ENCODE results near the gene VDAC1. TPM values are rescaled to one million over a fixed set of nuclear protein-coding genes. Genes with fewer than 3 reads are reported as not detected.

The VDAC1 gene
- total RNA-seq, 2 donors from 2014 or later, result 37.6 to 65.1 TPM

- Histone ChIP-seq H3K27ac (peak overlapping the region in 3 of 4 donors; percentile 22 to 45 (median 42)), H3K9me3 (no peaks in the 10 kb centered on the region), H3K27me3 (no peaks in the 10 kb centered on the region), H3K4me1 (peaks cover 56% of the 10 kb centered on the region), H3K36me3 (replicated peaks in 1 of 2; ENCODE audit: insufficient read depth in 1 of 2, low read depth in 2 of 2) (peaks cover 0 to 9% of the 10 kb centered on the region in 2 donors), H3K4me3 (no peak overlapping the region)
- 23 to 42% methylated on average over 2 to 6 of the region's 6 CpGs for WGBS, 2 donors
- intact Hi-C loops (cut with DNase I), result no loop called here
- no peak for ATAC-seq
- no peak for DNase-seq
- TF ChIP-seq CTCF (IDR thresholded peaks at IDR 0.05) (no peak), POLR2A (IDR thresholded peaks at IDR 0.05) (no peak)
These were observed 9.8 kb downstream of the VDAC1 start for GRCh38 chr5:133994990-133995333.

GRCh38 chr5:133994297-133994989 is 10.3 kb downstream of the VDAC1 start:
- H3K4me3 ChIP-seq, result no peak overlapping the region
- H3K4me1 ChIP-seq, result peaks cover 51% of the 10 kb centered on the region
- intact Hi-C loops (cut with DNase I), result no loop called here
- no peaks in the 10 kb centered on the region for H3K27me3 ChIP-seq
- H3K9me3 ChIP-seq, result no peaks in the 10 kb centered on the region
- DNase-seq (no peak), ATAC-seq (no peak)
- peak overlapping the region in 1 of 4 donors; percentile 23 for H3K27ac ChIP-seq
- TF ChIP-seq POLR2A (IDR thresholded peaks at IDR 0.05) (no peak), CTCF (IDR thresholded peaks at IDR 0.05) (no peak)
- peaks cover 0 to 9% of the 10 kb centered on the region in 2 donors for H3K36me3 ChIP-seq (replicated peaks in 1 of 2; ENCODE audit: insufficient read depth in 1 of 2, low read depth in 2 of 2)
- 39 to 48% methylated on average over 8 to 9 of the region's 9 CpGs for WGBS, 2 donors

DNA sequence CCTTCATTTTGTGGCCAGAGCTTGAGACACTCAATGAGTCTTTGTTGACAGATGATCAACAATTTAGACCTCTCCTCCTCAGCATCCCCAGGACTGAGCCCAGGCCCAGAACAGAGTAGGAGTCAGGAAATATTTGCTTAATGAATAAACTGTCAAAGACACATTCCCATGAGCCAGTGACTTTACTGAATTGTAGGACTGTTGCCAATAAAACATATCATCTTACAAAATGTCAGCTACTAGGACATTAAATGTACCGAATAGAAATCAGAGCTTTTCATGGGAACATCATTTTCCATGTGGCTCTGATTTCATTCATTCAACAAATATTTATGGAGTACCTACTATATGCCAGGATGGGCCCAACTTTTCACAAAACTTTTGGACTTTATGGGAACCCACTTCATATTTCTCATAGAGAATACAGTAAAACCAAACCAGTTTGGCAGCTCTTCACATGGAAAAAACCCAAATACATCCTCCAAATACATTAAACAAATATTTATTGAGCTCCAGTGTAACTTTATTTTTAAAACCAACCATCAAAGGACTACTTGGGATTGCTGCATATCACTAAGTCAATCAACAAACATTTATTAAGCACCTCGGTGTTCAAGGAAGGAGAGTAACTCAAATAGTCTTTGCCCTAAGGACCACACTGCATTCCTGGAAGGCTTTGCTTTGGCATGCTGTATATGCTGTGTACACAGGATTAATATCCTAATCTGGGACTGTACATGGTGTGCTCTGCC is 11.4 kb downstream of the VDAC1 start:
- peaks cover 7 to 13% of the 10 kb centered on the region in 2 donors for H3K36me3 ChIP-seq (replicated peaks in 1 of 2; ENCODE audit: insufficient read depth in 1 of 2, low read depth in 2 of 2)
- no peak for TF ChIP-seq CTCF (IDR thresholded peaks at IDR 0.05)
- no peak for TF ChIP-seq POLR2A (IDR thresholded peaks at IDR 0.05)
- ATAC-seq (no peak), DNase-seq (no peak)
- no peak overlapping the region for H3K4me3 ChIP-seq
- H3K4me1 ChIP-seq, result peaks cover 51% of the 10 kb centered on the region
- intact Hi-C loops (cut with DNase I), result no loop called here
- H3K27me3 ChIP-seq, result no peaks in the 10 kb centered on the region
- peak overlapping the region in 1 of 4 donors; percentile 34 for H3K27ac ChIP-seq
- H3K9me3 ChIP-seq, result no peaks in the 10 kb centered on the region
- WGBS, 2 donors, result 9 to 11% methylated on average over 2 of the region's 2 CpGs

- peak overlapping the region in 2 of 4 donors; percentile 15 to 45 for H3K27ac ChIP-seq
- DNase-seq (peak in 1 of 4 donors; percentile 43), ATAC-seq (no peak)
- peaks cover 7 to 17% of the 10 kb centered on the region in 2 donors for H3K36me3 ChIP-seq (replicated peaks in 1 of 2; ENCODE audit: insufficient read depth in 1 of 2, low read depth in 2 of 2)
- H3K27me3 ChIP-seq, result no peaks in the 10 kb centered on the region
- H3K9me3 ChIP-seq, result no peaks in the 10 kb centered on the region
- intact Hi-C loops (cut with DNase I), result no loop called here
- TF ChIP-seq CTCF (IDR thresholded peaks at IDR 0.05) (no peak), POLR2A (IDR thresholded peaks at IDR 0.05) (no peak)
- H3K4me1 ChIP-seq, result peaks cover 51% of the 10 kb centered on the region
- H3K4me3 ChIP-seq, result no peak overlapping the region
- WGBS, 2 donors, result 20 to 21% methylated on average over 8 of the region's 8 CpGs
These were observed 12.2 kb downstream of the VDAC1 start for GRCh38 chr5:133992429-133993155.

All from body of pancreas (tissue), 4 donors.